WERI-Rb-1 (cell line): ENCODE data around the gene EIF3I.
A peak's percentile ranks its signal among the peaks of the same experiment; 100 is the strongest.

Experiments used
- DNase-seq: peaks from one replicate; pipeline ENCODE4 v3.0.0-alpha.2; 2020
- H3K27ac ChIP-seq: fragments of 250-450 bp; sonication (Bioruptor Pico); 2 replicates; pipeline ENCODE4 v1.5.1; 2020; ENCODE audit warnings: mild to moderate bottlenecking, moderate library complexity
- H3K27me3 ChIP-seq: fragments of 250-450 bp; sonication (Bioruptor Pico); 2 replicates; pipeline ENCODE4 v1.5.1; 2021; ENCODE audit warnings: mild to moderate bottlenecking, low read depth, moderate library complexity; ENCODE audit not compliant: insufficient read depth, severe bottlenecking
- H3K36me3 ChIP-seq: fragments of 250-450 bp; sonication (Bioruptor Pico); 2 replicates; pipeline ENCODE4 v1.5.1; 2020; ENCODE audit warnings: mild to moderate bottlenecking, moderate library complexity
- H3K4me3 ChIP-seq: 2 replicates; pipeline ENCODE4 v1.5.1; 2011; ENCODE audit warnings: low read depth, mild to moderate bottlenecking, control low read depth, low read length
- H3K9me3 ChIP-seq: fragments of 250-450 bp; sonication (Bioruptor Pico); 2 replicates; pipeline ENCODE4 v1.5.1; 2021; ENCODE audit warnings: mild to moderate bottlenecking, moderate library complexity; ENCODE audit not compliant: severe bottlenecking
- TF ChIP-seq, protein P1 (sequence below): IDR thresholded peaks from 2 replicates; pipeline ENCODE4 v1.5.1; 2011; ENCODE audit warnings: low read depth, mild to moderate bottlenecking, control low read depth, inconsistent platforms, low read length

The EIF3I gene

DNA sequence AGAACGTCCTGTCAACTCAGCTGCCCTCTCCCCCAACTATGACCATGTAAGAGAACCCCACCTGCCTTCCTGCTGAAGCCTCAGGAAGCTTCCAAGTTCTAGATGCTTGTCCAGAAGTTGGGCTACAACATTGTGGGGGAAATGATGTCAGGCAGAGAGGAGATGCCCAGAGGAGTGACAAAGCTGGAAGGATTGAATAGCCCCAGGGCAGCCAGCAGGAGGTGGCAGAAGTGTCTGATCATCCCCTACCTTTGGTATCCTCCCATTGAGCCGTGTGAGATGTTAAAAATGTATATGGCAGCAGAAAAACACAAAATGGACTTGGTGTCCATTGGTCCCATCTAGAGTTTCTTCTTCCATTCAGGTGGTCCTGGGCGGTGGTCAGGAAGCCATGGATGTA is 6.6 kb downstream of the EIF3I start:
- no peak for DNase-seq
- TF ChIP-seq, protein P1, sequence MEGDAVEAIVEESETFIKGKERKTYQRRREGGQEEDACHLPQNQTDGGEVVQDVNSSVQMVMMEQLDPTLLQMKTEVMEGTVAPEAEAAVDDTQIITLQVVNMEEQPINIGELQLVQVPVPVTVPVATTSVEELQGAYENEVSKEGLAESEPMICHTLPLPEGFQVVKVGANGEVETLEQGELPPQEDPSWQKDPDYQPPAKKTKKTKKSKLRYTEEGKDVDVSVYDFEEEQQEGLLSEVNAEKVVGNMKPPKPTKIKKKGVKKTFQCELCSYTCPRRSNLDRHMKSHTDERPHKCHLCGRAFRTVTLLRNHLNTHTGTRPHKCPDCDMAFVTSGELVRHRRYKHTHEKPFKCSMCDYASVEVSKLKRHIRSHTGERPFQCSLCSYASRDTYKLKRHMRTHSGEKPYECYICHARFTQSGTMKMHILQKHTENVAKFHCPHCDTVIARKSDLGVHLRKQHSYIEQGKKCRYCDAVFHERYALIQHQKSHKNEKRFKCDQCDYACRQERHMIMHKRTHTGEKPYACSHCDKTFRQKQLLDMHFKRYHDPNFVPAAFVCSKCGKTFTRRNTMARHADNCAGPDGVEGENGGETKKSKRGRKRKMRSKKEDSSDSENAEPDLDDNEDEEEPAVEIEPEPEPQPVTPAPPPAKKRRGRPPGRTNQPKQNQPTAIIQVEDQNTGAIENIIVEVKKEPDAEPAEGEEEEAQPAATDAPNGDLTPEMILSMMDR = no peak
- Histone ChIP-seq H3K4me3 (no peak overlapping the region), H3K27ac (no peak overlapping the region), H3K9me3 (no peaks in the 10 kb centered on the region), H3K36me3 (peaks cover 76% of the 10 kb centered on the region), H3K27me3 (no peaks in the 10 kb centered on the region)

DNA sequence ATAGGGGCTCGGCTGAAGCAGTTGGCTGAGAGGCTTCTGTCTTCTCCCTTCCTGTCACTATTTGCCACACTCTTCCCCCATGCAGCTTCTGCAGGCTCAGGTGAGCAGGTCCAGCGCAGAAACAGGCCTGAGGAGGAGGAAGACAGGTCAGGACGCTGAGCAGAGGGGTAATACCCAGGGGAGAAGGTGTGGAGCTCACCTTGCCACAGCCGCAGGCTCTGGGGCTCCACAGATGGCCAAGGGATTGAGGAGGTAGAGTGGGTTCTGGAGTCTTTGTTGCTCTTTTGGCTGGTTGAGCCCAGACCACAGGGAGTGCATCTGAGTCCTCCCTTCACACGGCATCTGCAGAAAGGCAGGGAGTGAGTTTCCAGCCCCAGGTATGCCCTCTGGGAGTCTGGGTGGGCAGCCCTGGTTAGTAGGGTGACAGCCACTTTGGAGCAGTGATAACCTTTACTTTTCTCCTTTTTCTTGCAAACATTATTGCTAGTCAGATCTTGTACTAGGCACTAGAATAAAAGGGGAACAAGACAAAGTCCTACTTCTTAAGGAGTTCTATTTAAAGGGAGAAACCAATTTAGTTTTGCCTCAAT is 9.7 kb downstream of the EIF3I start:
- Histone ChIP-seq H3K36me3 (peaks cover 52% of the 10 kb centered on the region), H3K27ac (peak overlapping the region; percentile 26)

DNA sequence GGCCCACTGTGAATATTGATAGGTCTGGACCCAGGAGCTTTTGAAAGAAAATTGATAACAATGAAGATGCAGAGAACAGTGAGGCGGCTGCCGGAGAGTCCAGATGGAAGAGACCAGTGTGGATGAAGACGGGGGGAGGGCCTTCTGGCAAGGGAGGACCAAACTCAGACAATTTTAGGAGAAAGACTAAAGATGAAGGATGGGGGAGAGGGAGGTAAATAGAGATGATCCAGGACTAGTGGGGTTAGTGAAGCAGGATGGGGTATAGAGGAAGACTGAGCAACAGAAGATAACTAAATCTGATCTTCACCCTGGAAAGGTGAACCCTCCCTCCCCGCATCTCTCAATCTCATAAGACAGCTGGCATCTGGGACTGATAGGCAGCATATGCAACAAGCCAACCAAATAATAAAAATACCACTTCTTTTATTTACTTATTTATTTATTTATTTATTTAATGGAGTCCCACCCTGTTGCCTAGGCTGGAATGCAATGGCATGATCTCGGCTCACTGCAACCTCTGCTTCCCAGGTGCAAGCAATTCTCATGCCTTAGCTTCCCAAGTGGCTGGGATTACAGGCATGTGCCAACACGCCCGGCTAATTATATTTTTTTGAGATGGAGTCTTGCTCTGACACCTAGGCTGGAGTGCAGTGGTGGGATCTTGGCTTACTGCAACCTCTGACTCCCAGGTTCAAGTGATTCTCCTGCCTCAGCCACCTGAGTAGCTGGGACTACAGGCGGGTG is 10.5 kb downstream of the EIF3I start:
- Histone ChIP-seq H3K27ac (no peak overlapping the region), H3K9me3 (no peaks in the 10 kb centered on the region), H3K27me3 (no peaks in the 10 kb centered on the region), H3K36me3 (peaks cover 47% of the 10 kb centered on the region), H3K4me3 (no peak overlapping the region)
- TF ChIP-seq, protein P1 = no peak
- DNase-seq = no peak

More for the DNA sequence above, 9.7 kb downstream of the EIF3I start:
- Histone ChIP-seq H3K4me3 (no peak overlapping the region), H3K27me3 (no peaks in the 10 kb centered on the region), H3K9me3 (no peaks in the 10 kb centered on the region)
- no peak for DNase-seq
- TF ChIP-seq, protein P1 = no peak

DNA sequence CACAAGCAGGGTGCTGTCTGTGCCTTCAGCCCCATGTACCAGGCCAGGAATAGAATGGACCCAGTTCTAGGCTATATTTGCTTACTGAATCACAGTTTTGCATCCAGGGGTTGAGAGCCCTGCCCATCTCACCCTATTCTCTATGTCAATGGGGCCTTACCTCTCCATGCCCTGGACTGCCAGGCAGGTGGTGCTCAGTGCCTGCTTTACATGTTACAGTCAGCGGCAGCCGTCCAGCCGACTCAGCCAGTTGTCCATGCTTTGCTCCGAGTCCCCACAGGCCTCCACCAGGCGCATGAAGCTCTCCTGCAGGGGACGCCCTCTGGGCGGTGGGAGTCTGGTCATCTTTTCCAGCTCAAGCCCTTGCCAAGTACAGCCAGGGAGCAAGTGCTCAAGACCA is 12.6 kb downstream of the EIF3I start:
- TF ChIP-seq, protein P1 = no peak
- H3K27me3 ChIP-seq = no peaks in the 10 kb centered on the region
- DNase-seq = no peak
- H3K9me3 ChIP-seq = no peaks in the 10 kb centered on the region
- H3K27ac ChIP-seq = no peak overlapping the region
- peaks cover 26% of the 10 kb centered on the region for H3K36me3 ChIP-seq
- no peak overlapping the region for H3K4me3 ChIP-seq

DNA sequence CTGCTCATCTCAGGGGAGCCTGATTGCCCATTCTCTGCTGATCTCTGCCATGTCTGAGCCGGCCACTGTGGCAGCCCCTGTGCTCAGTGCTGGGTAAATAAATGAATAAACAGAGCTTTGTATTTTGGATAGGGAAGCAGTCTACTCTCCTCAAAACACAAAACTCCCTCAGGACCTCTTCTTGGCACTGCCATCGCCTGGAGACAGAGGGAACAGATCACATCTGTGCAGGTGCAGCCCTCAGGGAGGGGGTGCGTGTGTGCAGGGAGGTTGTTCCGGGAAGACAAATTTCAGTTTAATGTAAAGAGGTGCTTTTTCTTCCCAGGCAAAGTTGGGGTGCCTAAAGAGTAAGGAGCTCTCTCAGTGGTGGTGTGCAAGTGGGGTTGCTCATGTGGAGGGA is 17.1 kb downstream of the EIF3I start:
- no peaks in the 10 kb centered on the region for H3K27me3 ChIP-seq
- TF ChIP-seq, protein P1 = no peak
- H3K9me3 ChIP-seq = no peaks in the 10 kb centered on the region
- H3K36me3 ChIP-seq = no peaks in the 10 kb centered on the region; the same call in 1 of the 2 replicates
- no peak overlapping the region for H3K27ac ChIP-seq
- no peak overlapping the region for H3K4me3 ChIP-seq
- no peak for DNase-seq
